HG03280 (cell line): ENCODE data around the gene MAP3K6.
"Not testable (repeated sequence)": the region's sequence is repeated elsewhere in the genome, so short reads cannot be mapped to it uniquely, and the experiment has no call there.

Source experiments
- ATAC-seq: cut with Tn5 transposase; IDR thresholded peaks from one replicate; pipeline ENCODE4 v1.9.1; 2021; ENCODE audit warnings: mild to moderate bottlenecking, moderate library complexity; ENCODE audit not compliant: unreplicated experiment

The MAP3K6 gene

GRCh38 chr1:27366411-27367159, at the start of gene MAP3K6:
MAP3K6 (minus strand) TSS chr1:27366961; CDS start chr1:27366597, 364 bp downstream.
- no peak for ATAC-seq

GRCh38 chr1:27414091-27414490, 47.3 kb upstream of the MAP3K6 start:
- ATAC-seq = no peak

GRCh38 chr1:27413004-27413403, 46.2 kb upstream of the MAP3K6 start:
- no peak for ATAC-seq

- ATAC-seq = no peak
Measured at GRCh38 chr1:27412502-27412901, 45.7 kb upstream of the MAP3K6 start.

- no peak for ATAC-seq
Measured at GRCh38 chr1:27410709-27411108, 43.9 kb upstream of the MAP3K6 start.

GRCh38 chr1:27409669-27410068, 42.9 kb upstream of the MAP3K6 start:
- ATAC-seq = no peak

- ATAC-seq = no peak
Measured at GRCh38 chr1:27408151-27408550, 41.4 kb upstream of the MAP3K6 start.

GRCh38 chr1:27406791-27407190, 40.0 kb upstream of the MAP3K6 start:
- not testable (repeated sequence) for ATAC-seq

- no peak for ATAC-seq
Measured at GRCh38 chr1:27406362-27406680, 39.6 kb upstream of the MAP3K6 start.

GRCh38 chr1:27405598-27406361, 39.0 kb upstream of the MAP3K6 start:
- not testable (repeated sequence) for ATAC-seq

GRCh38 chr1:27405074-27405473, 38.3 kb upstream of the MAP3K6 start:
- ATAC-seq = no peak

- no peak for ATAC-seq
Measured at GRCh38 chr1:27403931-27404330, 37.2 kb upstream of the MAP3K6 start.

- no peak for ATAC-seq
Measured at GRCh38 chr1:27403065-27403726, 36.4 kb upstream of the MAP3K6 start.

GRCh38 chr1:27402349-27402754, 35.6 kb upstream of the MAP3K6 start:
- ATAC-seq = no peak

- no peak for ATAC-seq
Measured at GRCh38 chr1:27400963-27401341, 34.2 kb upstream of the MAP3K6 start.

- ATAC-seq = no peak
Measured at GRCh38 chr1:27400082-27400962, 33.6 kb upstream of the MAP3K6 start.

GRCh38 chr1:27399251-27400025, 32.7 kb upstream of the MAP3K6 start:
- no peak for ATAC-seq

GRCh38 chr1:27398405-27399149, 31.8 kb upstream of the MAP3K6 start:
- ATAC-seq = no peak

GRCh38 chr1:27397749-27398148, 31.0 kb upstream of the MAP3K6 start:
- no peak for ATAC-seq
